HG03175 (cell line): ENCODE results near the gene TRIM34.
"Not testable (repeated sequence)": the region's sequence is repeated elsewhere in the genome, so short reads cannot be mapped to it uniquely, and the experiment has no call there.

Source experiments
- ATAC-seq: cut with Tn5 transposase; IDR thresholded peaks from one replicate; pipeline ENCODE4 v1.9.1; 2021; ENCODE audit warnings: mild to moderate bottlenecking, moderate library complexity; ENCODE audit not compliant: unreplicated experiment

Gene TRIM34

GRCh38 chr11:5624489-5625279, at the start of gene TRIM34:
TRIM34 (plus strand) TSS chr11:5625001; CDS start chr11:5632332, 7,331 bp downstream.
- ATAC-seq, result peak; percentile 97

GRCh38 chr11:5575152-5575551, 49.6 kb upstream of the TRIM34 start:
- no peak for ATAC-seq

- no peak for ATAC-seq
Observed at GRCh38 chr11:5577101-5577500, 47.7 kb upstream of the TRIM34 start.

- ATAC-seq, result no peak
Observed at GRCh38 chr11:5580577-5580976, 44.2 kb upstream of the TRIM34 start, which contains the start of gene OR52B6. OR52B6 (plus strand) TSS chr11:5580877; CDS start chr11:5580877, 0 bp downstream.

- ATAC-seq, result no peak
Observed at GRCh38 chr11:5581014-5581413, 43.8 kb upstream of the TRIM34 start.

GRCh38 chr11:5584458-5584857, 40.3 kb upstream of the TRIM34 start:
- not testable (repeated sequence) for ATAC-seq

- not testable (repeated sequence) for ATAC-seq
Observed at GRCh38 chr11:5589906-5590305, 34.9 kb upstream of the TRIM34 start.

GRCh38 chr11:5591613-5592012, 33.2 kb upstream of the TRIM34 start:
- ATAC-seq, result no peak

GRCh38 chr11:5592615-5593014, 32.2 kb upstream of the TRIM34 start:
- no peak for ATAC-seq

GRCh38 chr11:5593146-5593545, 31.7 kb upstream of the TRIM34 start:
- no peak for ATAC-seq

- peak; percentile 44 for ATAC-seq
Observed at GRCh38 chr11:5596607-5597201, 28.1 kb upstream of the TRIM34 start, which contains the start of gene TRIM6. TRIM6 (plus strand) TSS chr11:5596637; CDS start chr11:5596898, 261 bp downstream.

GRCh38 chr11:5597953-5598352, 26.8 kb upstream of the TRIM34 start:
- ATAC-seq, result no peak

GRCh38 chr11:5600374-5600851, 24.4 kb upstream of the TRIM34 start:
- peak; percentile 82 for ATAC-seq

GRCh38 chr11:5602791-5603190, 22.0 kb upstream of the TRIM34 start:
- ATAC-seq, result not testable (repeated sequence)

GRCh38 chr11:5603326-5603725, 21.5 kb upstream of the TRIM34 start:
- no peak for ATAC-seq

- no peak for ATAC-seq
Observed at GRCh38 chr11:5604896-5605295, 19.9 kb upstream of the TRIM34 start.

GRCh38 chr11:5605849-5606248, 19.0 kb upstream of the TRIM34 start:
- ATAC-seq, result no peak

- ATAC-seq, result no peak
Observed at GRCh38 chr11:5608808-5609207, 16.0 kb upstream of the TRIM34 start.

GRCh38 chr11:5610446-5610845, 14.4 kb upstream of the TRIM34 start:
- no peak for ATAC-seq

GRCh38 chr11:5611627-5612026, 13.2 kb upstream of the TRIM34 start:
- ATAC-seq, result no peak

- ATAC-seq, result no peak
Observed at GRCh38 chr11:5618807-5619206, 6.0 kb upstream of the TRIM34 start.
